ENCODE data around the gene TNFAIP8L3. TPM values are rescaled to one million over a fixed set of nuclear protein-coding genes. Genes with fewer than 3 reads are reported as not detected.

TNFAIP8L3 gene
- total RNA-seq, 4 donors from 2014 or later = 13.4 to 26.4 (median 15.6) TPM

DNA sequence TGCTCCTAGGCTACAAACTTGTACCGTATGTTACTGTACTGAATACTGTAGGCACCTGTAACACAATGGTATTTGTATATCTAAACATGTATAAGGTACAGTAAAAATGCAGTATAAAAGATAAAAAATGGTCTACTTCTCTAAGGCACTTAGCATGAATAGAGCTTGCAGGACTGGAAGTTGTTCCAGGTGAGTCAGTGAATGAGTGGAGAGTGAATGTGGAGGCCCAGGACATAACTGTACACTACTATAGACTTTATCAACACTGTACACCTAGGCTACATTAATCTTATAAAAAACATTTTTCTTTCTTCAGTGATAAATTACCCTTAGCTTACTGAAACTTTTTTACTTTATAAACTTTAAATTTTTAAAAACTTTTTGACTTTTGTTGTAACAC lies 12.5 kb downstream of the TNFAIP8L3 start:
- Histone ChIP-seq H3K27ac (replicated peaks in 1 of 4) (no peak overlapping the region), H3K4me3 (no peak overlapping the region), H3K9me3 (no peaks in the 10 kb centered on the region), H3K4me1 (peaks cover 0 to 52% (median 39%) of the 10 kb centered on the region in 4 donors), H3K36me3 (no peaks in the 10 kb centered on the region), H3K27me3 (no peaks in the 10 kb centered on the region)
- TF ChIP-seq, protein P1, sequence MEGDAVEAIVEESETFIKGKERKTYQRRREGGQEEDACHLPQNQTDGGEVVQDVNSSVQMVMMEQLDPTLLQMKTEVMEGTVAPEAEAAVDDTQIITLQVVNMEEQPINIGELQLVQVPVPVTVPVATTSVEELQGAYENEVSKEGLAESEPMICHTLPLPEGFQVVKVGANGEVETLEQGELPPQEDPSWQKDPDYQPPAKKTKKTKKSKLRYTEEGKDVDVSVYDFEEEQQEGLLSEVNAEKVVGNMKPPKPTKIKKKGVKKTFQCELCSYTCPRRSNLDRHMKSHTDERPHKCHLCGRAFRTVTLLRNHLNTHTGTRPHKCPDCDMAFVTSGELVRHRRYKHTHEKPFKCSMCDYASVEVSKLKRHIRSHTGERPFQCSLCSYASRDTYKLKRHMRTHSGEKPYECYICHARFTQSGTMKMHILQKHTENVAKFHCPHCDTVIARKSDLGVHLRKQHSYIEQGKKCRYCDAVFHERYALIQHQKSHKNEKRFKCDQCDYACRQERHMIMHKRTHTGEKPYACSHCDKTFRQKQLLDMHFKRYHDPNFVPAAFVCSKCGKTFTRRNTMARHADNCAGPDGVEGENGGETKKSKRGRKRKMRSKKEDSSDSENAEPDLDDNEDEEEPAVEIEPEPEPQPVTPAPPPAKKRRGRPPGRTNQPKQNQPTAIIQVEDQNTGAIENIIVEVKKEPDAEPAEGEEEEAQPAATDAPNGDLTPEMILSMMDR (IDR thresholded peaks at IDR 0.05) = no peak
- TF ChIP-seq POLR2A (IDR thresholded peaks at IDR 0.05; ENCODE audit: low read depth) (no peak), POLR2AphosphoS5 (IDR thresholded peaks at IDR 0.05) (no peak), EP300 (IDR thresholded peaks at IDR 0.05) (no peak)
- DNase-seq (ENCODE audit: extremely low spot score) = no peak
- WGBS = 100% methylated on average over 1 of the region's 1 CpG
- intact Hi-C loops (cut with DNase I) = no loop called here

DNA sequence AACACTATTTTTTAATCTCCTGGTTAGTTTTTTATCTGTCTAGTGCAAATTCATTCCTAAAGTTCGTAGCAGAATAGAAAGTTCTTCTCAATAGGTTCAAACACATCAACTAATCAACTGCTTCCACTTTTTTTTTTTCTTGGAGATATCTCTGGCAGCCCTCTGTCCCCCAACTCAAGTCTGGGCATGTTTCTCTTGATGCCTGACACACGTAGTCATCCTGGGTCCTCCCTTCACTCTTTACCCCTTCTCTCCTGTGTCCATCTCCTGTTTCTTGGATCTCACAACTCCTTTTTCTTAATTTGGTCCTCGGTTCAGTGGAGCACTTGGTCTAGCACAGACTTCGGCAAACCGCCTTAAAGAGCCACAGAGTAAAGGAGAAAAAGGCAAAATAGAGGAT lies 14.4 kb downstream of the TNFAIP8L3 start:
- Histone ChIP-seq H3K36me3 (no peaks in the 10 kb centered on the region), H3K27me3 (no peaks in the 10 kb centered on the region), H3K4me3 (no peak overlapping the region), H3K4me1 (peaks cover 3 to 52% (median 40%) of the 10 kb centered on the region in 4 donors), H3K27ac (replicated peaks in 1 of 4) (no peak overlapping the region), H3K9me3 (no peaks in the 10 kb centered on the region)
- intact Hi-C loops (cut with DNase I) = no loop called here
- 93% methylated on average over 5 of the region's 5 CpGs for WGBS
- DNase-seq (ENCODE audit: extremely low spot score) = no peak
- TF ChIP-seq POLR2A (IDR thresholded peaks at IDR 0.05; ENCODE audit: low read depth) = no peak
- TF ChIP-seq, protein P1 (IDR thresholded peaks at IDR 0.05) = no peak
- no peak for TF ChIP-seq POLR2AphosphoS5 (IDR thresholded peaks at IDR 0.05)
- TF ChIP-seq EP300 (IDR thresholded peaks at IDR 0.05) = no peak

DNA sequence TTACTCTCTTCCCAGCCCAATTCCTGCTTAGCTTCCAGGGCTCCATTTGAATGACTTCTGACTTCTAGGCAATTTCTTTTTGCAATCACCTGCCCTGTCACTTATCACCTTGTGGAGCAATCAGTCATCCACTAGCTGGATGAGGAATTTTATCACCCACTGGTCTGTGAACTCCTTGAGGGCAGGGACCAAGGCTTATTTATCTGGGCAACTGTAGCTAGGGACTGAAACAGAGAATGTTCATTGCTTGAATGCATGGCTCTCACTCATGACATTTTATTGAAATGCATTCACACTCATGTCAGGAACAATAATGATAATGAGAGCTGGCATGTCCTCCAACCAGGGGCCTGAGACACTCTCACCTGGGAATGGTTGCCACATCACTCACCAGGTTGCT lies 15.5 kb downstream of the TNFAIP8L3 start:
- DNase-seq (ENCODE audit: extremely low spot score) = no peak
- Histone ChIP-seq H3K27ac (replicated peaks in 1 of 4) (no peak overlapping the region), H3K4me3 (no peak overlapping the region), H3K36me3 (no peaks in the 10 kb centered on the region), H3K9me3 (no peaks in the 10 kb centered on the region), H3K27me3 (no peaks in the 10 kb centered on the region), H3K4me1 (peaks cover 7 to 54% (median 40%) of the 10 kb centered on the region in 4 donors)
- no peak for TF ChIP-seq POLR2A (IDR thresholded peaks at IDR 0.05; ENCODE audit: low read depth)
- no peak for TF ChIP-seq POLR2AphosphoS5 (IDR thresholded peaks at IDR 0.05)
- no peak for TF ChIP-seq EP300 (IDR thresholded peaks at IDR 0.05)
- TF ChIP-seq, protein P1 (IDR thresholded peaks at IDR 0.05) = no peak
- intact Hi-C loops (cut with DNase I) = no loop called here

DNA sequence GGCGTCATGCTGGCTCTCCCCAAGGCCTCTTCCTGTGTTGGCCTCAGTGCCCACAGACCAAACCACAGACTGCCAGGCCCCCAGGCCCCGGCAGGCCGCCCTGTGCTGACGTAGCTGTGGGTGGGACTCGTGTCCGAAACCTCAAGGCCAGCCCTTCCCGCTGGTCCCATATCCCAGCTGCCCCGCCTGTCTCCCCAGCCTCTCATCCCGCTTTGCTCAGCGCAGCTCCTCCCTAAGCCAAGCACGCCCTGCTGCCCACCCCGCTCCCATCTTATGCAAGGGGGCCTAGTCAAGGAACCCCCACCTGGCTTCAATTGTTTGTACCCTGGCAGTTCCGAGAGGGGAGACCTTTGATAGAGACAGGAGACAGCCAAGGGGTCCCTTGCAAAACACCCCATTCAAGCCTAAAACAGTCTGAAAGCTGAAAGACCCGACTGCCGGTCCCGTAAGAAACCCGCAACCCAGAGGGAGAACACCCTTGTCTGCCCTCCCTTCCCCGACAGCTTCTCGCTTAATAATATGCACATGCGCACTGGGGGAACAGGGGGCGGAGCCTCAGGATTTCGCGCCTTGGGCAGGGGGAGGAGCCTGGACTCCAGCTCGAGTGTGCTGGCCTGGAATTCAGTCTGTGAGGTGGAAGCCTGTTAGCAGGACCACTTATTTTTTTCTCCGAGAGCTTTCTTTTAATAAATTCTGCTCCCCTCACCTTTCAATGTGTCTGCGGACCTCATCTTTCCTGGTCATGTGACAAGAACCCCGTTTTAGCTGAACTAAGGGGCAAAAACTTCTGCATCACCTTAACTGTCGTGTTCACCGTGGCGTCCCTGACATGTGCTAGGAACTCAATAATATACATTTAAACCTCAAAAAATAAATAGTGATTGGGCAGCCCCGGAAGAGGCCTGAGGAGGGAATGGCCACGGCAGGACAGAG lies 17.2 kb downstream of the TNFAIP8L3 start:
- Histone ChIP-seq H3K4me1 (peaks cover 7 to 45% (median 36%) of the 10 kb centered on the region in 4 donors), H3K36me3 (no peaks in the 10 kb centered on the region), H3K9me3 (no peaks in the 10 kb centered on the region), H3K27me3 (no peaks in the 10 kb centered on the region), H3K4me3 (peak overlapping the region; percentile 34 to 50 (median 48)), H3K27ac (replicated peaks in 1 of 4) (peak overlapping the region; percentile 69 to 82 (median 78))
- WGBS = 49% methylated on average over 31 of the region's 32 CpGs
- DNase-seq (ENCODE audit: extremely low spot score) = no peak
- intact Hi-C loops (cut with DNase I) = no loop called here
- peak; percentile 12 for TF ChIP-seq POLR2A (IDR thresholded peaks at IDR 0.05; ENCODE audit: low read depth)
- no peak for TF ChIP-seq EP300 (IDR thresholded peaks at IDR 0.05)
- peak; percentile 79 to 86 for TF ChIP-seq POLR2AphosphoS5 (IDR thresholded peaks at IDR 0.05)

DNA sequence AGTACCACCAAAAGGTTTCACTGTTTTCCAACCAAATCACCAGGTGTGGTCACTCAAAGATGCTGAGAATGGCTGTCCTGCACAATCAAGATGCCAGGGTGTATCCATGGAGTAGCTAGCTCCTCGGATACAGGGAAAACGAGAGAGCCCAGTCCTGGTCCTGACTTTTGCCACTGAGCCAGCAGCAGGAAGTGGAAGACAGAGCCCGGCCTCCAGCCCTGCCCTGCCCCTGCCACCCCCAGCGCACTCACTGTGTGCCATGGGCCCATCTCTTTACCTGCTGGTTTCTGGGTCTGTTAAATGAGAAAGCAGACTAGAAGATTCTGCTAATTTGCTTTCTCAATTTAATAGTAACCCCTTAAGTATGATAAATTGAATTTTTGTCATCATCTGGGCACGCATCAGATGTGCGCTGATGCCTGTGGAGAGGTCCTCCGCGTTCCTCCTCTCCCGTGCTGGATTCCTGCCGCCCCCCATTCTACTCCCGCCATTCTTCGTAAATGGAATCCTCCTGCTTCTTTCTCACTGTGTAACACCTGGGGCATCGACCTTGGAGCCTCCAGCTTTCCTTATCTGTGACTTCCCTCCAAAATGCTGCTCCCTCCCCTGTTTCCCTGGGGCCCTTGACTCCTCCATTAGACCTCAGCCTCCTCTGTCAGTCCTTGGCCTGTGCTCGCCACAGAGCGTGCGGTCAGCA lies 18.0 kb downstream of the TNFAIP8L3 start:
- peak overlapping the region; percentile 34 to 50 (median 48) for H3K4me3 ChIP-seq
- TF ChIP-seq EP300 (IDR thresholded peaks at IDR 0.05) (no peak), POLR2A (IDR thresholded peaks at IDR 0.05; ENCODE audit: low read depth) (no peak), POLR2AphosphoS5 (IDR thresholded peaks at IDR 0.05) (no peak)
- TF ChIP-seq, protein P1 (IDR thresholded peaks at IDR 0.05) = no peak
- no peaks in the 10 kb centered on the region for H3K9me3 ChIP-seq
- no peaks in the 10 kb centered on the region for H3K36me3 ChIP-seq
- 86% methylated on average over 15 of the region's 16 CpGs for WGBS
- H3K4me1 ChIP-seq = peaks cover 7 to 45% (median 36%) of the 10 kb centered on the region in 4 donors
- no peaks in the 10 kb centered on the region for H3K27me3 ChIP-seq
- intact Hi-C loops (cut with DNase I) = no loop called here
- no peak for DNase-seq (ENCODE audit: extremely low spot score)
- peak overlapping the region; percentile 69 to 82 (median 78) for H3K27ac ChIP-seq (replicated peaks in 1 of 4)
